OCI-LY7 (cell line): ENCODE measurements around the gene LHPP. TPM values are rescaled to one million over a fixed set of nuclear protein-coding genes. Genes with fewer than 3 reads are reported as not detected.

Experiments used
- BruUV-seq: library from RNA; stranded (reverse); fragments of 400-500 nt; replicated peaks from 2 replicates; lab custom pipeline; 2021; lab: Mats Ljungman, UMichigan
- CTCF ChIA-PET: fragments of 300-600 bp; sonication (Branson Sonifier 250); formaldehyde crosslinking; loops from one replicate; lab custom pipeline; 2022; ENCODE audit warnings: antibody characterized with exemption; ENCODE audit not compliant: unreplicated experiment; lab: Charles Lee
- POLR2A ChIA-PET: fragments of 300-600 bp; sonication (Branson Sonifier 250); formaldehyde crosslinking; loops from one replicate; lab custom pipeline; 2022; ENCODE audit warnings: antibody characterized with exemption; lab: Charles Lee
- DNase-seq: peaks from one replicate; pipeline ENCODE4 v3.0.0-alpha.2; 2015; ENCODE audit warnings: low spot score
- H2AFZ ChIP-seq: fragments of 200-600 bp; sonication (generic), shearing (Covaris generic); 2 replicates; pipeline ENCODE4 v1.6.1; 2014; ENCODE audit warnings: mild to moderate bottlenecking, antibody characterized with exemption, low read length, moderate library complexity
- H3K27ac ChIP-seq: fragments of 200-600 bp; sonication (generic); 2 replicates; pipeline ENCODE4 v1.5.1; 2014; ENCODE audit warnings: mixed run types, low read depth, mild to moderate bottlenecking, moderate library complexity, low read length, inconsistent platforms; ENCODE audit not compliant: poor library complexity, severe bottlenecking
- H3K36me3 ChIP-seq: fragments of 200-600 bp; sonication (generic); 2 replicates; pipeline ENCODE4 v1.6.1; 2014; ENCODE audit warnings: mild to moderate bottlenecking, antibody characterized with exemption, low read length, moderate library complexity, mixed read lengths; ENCODE audit not compliant: insufficient read depth
- H3K4me1 ChIP-seq: fragments of 200-600 bp; sonication (generic); 2 replicates; pipeline ENCODE4 v1.5.1; 2014; ENCODE audit warnings: mild to moderate bottlenecking, low read length; ENCODE audit not compliant: insufficient read depth, poor library complexity, severe bottlenecking
- H3K4me2 ChIP-seq: fragments of 200-600 bp; sonication (generic); 2 replicates; pipeline ENCODE4 v1.6.1; 2014; ENCODE audit warnings: mild to moderate bottlenecking, low read length
- H3K4me3 ChIP-seq: fragments of 200-600 bp; sonication (generic); 2 replicates; pipeline ENCODE4 v1.5.1; 2014; ENCODE audit warnings: mild to moderate bottlenecking, low read depth, low read length; ENCODE audit not compliant: poor library complexity, severe bottlenecking
- H3K79me2 ChIP-seq: fragments of 200-600 bp; sonication (generic); 2 replicates; pipeline ENCODE4 v1.6.1; 2016; ENCODE audit warnings: low read depth, mild to moderate bottlenecking, low read length, moderate library complexity, mixed read lengths; ENCODE audit not compliant: insufficient read depth
- H3K9me2 ChIP-seq: fragments of 200-600 bp; sonication (generic); 2 replicates; pipeline ENCODE4 v1.6.1; 2016; ENCODE audit warnings: mild to moderate bottlenecking, low read length, mixed read lengths; ENCODE audit not compliant: insufficient read depth
- H3K9me3 ChIP-seq: fragments of 200-600 bp; sonication (generic); 2 replicates; pipeline ENCODE4 v1.6.1; 2014; ENCODE audit warnings: mild to moderate bottlenecking, mixed run types, low read length, mixed read lengths
- H4K20me1 ChIP-seq: fragments of 200-600 bp; sonication (generic); 2 replicates; pipeline ENCODE4 v1.6.1; 2014; ENCODE audit warnings: mild to moderate bottlenecking, antibody characterized with exemption, low read length, moderate library complexity, mixed read lengths; ENCODE audit not compliant: insufficient read depth
- EZH2phosphoT487 ChIP-seq: fragments of 200-600 bp; sonication (generic); IDR thresholded peaks from 2 replicates; pipeline ENCODE4 v1.6.1; 2018; ENCODE audit warnings: low read depth, borderline replicate concordance, mild to moderate bottlenecking, mixed run types, antibody characterized with exemption, low read length, moderate library complexity, mixed read lengths
- intact Hi-C: fragments of 100-400 bp; cut with micrococcal nuclease; formaldehyde crosslinking; loops from one replicate; pipeline ENCODE4 v1.10.0; 2022; ENCODE audit not compliant: unreplicated experiment
- total RNA-seq, 2 experiments: library from RNA; depleted of rRNA in 1 of 2; stranded (reverse); fragments of >200 nt in 1 of 2; shearing (Covaris generic) in 1 of 2; gene quantifications; 2 replicates each; pipeline ENCODE4 v1.2.3, GENCODE V29; 2014 to 2022
- TF ChIP-seq, protein P1 (sequence below): fragments of 200-600 bp; sonication (generic); conservative IDR thresholded peaks from 2 replicates; pipeline ENCODE4 v1.5.1; 2014; ENCODE audit warnings: mild to moderate bottlenecking, antibody characterized with exemption, low read length, moderate library complexity, mixed read lengths

The LHPP gene
- total RNA-seq, 2 experiments from 2014 or later = 30.3 to 65.2 TPM

GRCh38 chr10:124446830-124447750, 14.5 kb upstream of the LHPP start:
- H3K27ac ChIP-seq = no peak overlapping the region
- ChIA-PET POLR2A (no interaction called here), CTCF (no interaction called here)
- no peak for DNase-seq
- H2AFZ ChIP-seq = no peak overlapping the region
- TF ChIP-seq, protein P1, sequence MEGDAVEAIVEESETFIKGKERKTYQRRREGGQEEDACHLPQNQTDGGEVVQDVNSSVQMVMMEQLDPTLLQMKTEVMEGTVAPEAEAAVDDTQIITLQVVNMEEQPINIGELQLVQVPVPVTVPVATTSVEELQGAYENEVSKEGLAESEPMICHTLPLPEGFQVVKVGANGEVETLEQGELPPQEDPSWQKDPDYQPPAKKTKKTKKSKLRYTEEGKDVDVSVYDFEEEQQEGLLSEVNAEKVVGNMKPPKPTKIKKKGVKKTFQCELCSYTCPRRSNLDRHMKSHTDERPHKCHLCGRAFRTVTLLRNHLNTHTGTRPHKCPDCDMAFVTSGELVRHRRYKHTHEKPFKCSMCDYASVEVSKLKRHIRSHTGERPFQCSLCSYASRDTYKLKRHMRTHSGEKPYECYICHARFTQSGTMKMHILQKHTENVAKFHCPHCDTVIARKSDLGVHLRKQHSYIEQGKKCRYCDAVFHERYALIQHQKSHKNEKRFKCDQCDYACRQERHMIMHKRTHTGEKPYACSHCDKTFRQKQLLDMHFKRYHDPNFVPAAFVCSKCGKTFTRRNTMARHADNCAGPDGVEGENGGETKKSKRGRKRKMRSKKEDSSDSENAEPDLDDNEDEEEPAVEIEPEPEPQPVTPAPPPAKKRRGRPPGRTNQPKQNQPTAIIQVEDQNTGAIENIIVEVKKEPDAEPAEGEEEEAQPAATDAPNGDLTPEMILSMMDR = no peak
- TF ChIP-seq EZH2phosphoT487 = no peak
- H4K20me1 ChIP-seq = no peaks in the 10 kb centered on the region
- H3K9me2 ChIP-seq = no peaks in the 10 kb centered on the region
- no peaks in the 10 kb centered on the region for H3K9me3 ChIP-seq
- H3K4me3 ChIP-seq = no peak overlapping the region
- no TSS peak for BruUV-seq
- intact Hi-C loops = no loop called here
- H3K4me1 ChIP-seq = no peaks in the 10 kb centered on the region
- H3K4me2 ChIP-seq = no peak overlapping the region
- H3K36me3 ChIP-seq = no peaks in the 10 kb centered on the region
- no peaks in the 10 kb centered on the region for H3K79me2 ChIP-seq

GRCh38 chr10:124447751-124448466, 13.7 kb upstream of the LHPP start:
- H4K20me1 ChIP-seq = no peaks in the 10 kb centered on the region
- no peaks in the 10 kb centered on the region for H3K9me3 ChIP-seq
- no peaks in the 10 kb centered on the region for H3K4me1 ChIP-seq
- H3K4me3 ChIP-seq = no peak overlapping the region
- DNase-seq = no peak
- no peak for TF ChIP-seq EZH2phosphoT487
- TF ChIP-seq, protein P1 = no peak
- H3K4me2 ChIP-seq = no peak overlapping the region
- POLR2A ChIA-PET = no interaction called here
- no TSS peak for BruUV-seq
- H3K36me3 ChIP-seq = no peaks in the 10 kb centered on the region
- intact Hi-C loops = no loop called here
- CTCF ChIA-PET = no interaction called here
- H3K9me2 ChIP-seq = no peaks in the 10 kb centered on the region
- no peaks in the 10 kb centered on the region for H3K79me2 ChIP-seq
- H2AFZ ChIP-seq = no peak overlapping the region
- no peak overlapping the region for H3K27ac ChIP-seq

DNA sequence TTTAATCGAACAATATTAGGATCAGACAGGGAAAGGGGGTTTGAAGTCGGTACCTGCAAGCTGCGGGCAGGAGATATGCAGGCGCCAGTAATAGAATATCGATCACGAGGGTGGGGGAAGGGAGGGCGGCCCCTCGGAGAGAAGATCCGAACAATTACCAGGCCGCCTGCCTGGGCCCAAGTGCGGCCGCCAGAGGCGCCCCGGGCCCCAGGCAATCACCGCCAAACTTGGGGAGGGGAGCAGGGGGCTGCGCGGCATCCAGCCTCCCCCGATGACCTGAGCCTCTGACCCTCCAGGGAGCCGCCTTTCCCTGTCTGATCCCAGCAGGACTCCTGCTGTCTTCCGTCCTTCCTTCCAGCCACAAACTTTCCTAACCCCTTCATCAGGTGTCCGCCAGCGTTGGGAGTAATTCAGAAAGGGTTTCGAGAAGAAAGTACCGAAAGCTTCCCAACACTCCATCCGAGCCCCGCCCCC, 12.9 kb upstream of the LHPP start:
- no peaks in the 10 kb centered on the region for H3K4me1 ChIP-seq
- no peak for DNase-seq
- intact Hi-C loops = no loop called here
- H3K9me3 ChIP-seq = no peaks in the 10 kb centered on the region
- H3K36me3 ChIP-seq = no peaks in the 10 kb centered on the region
- BruUV-seq = no TSS peak
- no peak overlapping the region for H3K4me3 ChIP-seq
- no peak for TF ChIP-seq EZH2phosphoT487
- TF ChIP-seq, protein P1 = no peak
- H3K4me2 ChIP-seq = no peak overlapping the region
- H3K79me2 ChIP-seq = no peaks in the 10 kb centered on the region
- POLR2A ChIA-PET = no interaction called here
- H3K9me2 ChIP-seq = no peaks in the 10 kb centered on the region
- H4K20me1 ChIP-seq = no peaks in the 10 kb centered on the region
- CTCF ChIA-PET = no interaction called here
- H2AFZ ChIP-seq = no peak overlapping the region
- H3K27ac ChIP-seq = no peak overlapping the region
